IMR-90 (cell line): ENCODE results near the gene RPS29. TPM values are rescaled to one million over a fixed set of nuclear protein-coding genes. Genes with fewer than 3 reads are reported as not detected.

Experiments
- polyA plus RNA-seq, 3 experiments: library from polyadenylated mRNA; depleted of rRNA; stranded (reverse); fragments of >200 nt; gene quantifications; 2 replicates each; pipeline ENCODE4 v1.2.3, GENCODE V29; 2012; ENCODE audit warnings: low replicate concordance in 1 of 3
- total RNA-seq: library from RNA; depleted of rRNA; stranded (reverse); fragments of >200 nt; gene quantifications from 2 replicates; pipeline ENCODE4 v1.2.3, GENCODE V29; 2012
- TF ChIP-seq, protein P1 (sequence below): fragments of 150-350 bp; IDR thresholded peaks from 2 replicates; pipeline ENCODE4 v1.6.1; 2016; ENCODE audit warnings: low read depth, mild to moderate bottlenecking, low read length, moderate library complexity, borderline replicate concordance

The RPS29 gene
- total and polyA plus RNA-seq, 2 of the 4 experiments (the other 2 are of a cell fraction) = 318 to 10,393 TPM

DNA sequence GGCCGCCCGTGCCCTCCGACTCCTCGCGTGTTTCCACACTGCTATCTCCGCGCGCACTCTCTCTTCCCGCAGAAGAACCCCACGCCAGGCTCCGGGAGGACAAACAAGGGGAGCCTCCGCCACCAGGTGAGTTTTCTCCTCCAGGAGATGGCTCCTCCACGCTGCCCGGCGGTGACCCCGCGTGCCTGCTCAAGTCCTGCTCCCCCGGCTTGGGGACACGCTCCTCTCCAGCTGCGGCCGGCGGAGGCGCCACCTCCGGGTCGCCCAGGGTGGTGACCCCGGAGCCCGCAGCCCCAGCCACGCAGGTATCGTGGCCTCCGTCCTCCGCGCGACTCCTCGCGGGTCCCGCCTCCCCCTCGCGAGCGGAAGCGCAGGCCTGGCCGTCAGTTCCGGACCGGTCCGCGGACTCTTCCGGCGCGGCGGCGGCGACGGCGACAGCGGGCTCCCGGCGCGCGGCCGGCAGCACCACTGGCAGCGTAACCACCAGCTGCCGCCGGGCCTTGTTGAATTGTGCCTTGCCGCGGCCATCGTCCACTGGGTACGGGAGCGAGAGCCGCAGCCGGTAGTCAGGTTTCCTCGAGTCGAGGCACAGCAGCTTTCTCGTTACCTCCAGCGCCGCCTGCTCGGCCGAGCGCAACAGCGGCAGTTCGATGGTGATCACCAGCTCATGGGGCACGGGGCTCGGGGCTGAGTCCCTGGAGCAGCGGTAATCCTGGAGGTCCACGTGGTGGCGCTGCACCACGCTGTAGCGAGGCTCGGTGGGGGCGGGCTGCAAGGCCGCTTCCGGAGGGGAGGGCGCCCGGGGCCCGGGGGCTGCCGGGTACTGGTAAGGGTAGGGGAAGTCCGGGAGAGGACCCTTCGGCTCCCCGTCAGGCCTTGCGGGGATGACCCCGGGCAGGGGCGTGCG, 47.7 kb upstream of the RPS29 start (continued):
- TF ChIP-seq, protein P1, sequence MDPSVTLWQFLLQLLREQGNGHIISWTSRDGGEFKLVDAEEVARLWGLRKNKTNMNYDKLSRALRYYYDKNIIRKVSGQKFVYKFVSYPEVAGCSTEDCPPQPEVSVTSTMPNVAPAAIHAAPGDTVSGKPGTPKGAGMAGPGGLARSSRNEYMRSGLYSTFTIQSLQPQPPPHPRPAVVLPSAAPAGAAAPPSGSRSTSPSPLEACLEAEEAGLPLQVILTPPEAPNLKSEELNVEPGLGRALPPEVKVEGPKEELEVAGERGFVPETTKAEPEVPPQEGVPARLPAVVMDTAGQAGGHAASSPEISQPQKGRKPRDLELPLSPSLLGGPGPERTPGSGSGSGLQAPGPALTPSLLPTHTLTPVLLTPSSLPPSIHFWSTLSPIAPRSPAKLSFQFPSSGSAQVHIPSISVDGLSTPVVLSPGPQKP = no peak
